Activated CD4-positive, CD25-positive, alpha-beta regulatory T cell treated with anti-CD3 and anti-CD28 coated beads, Interleukin-2, amount 50 U/mL, for 16 hours (primary cell): ENCODE data around the gene GAB3.
"Not testable (repeated sequence)": the region's sequence is repeated elsewhere in the genome, so short reads cannot be mapped to it uniquely, and the experiment has no call there.

Experiments used
- DNase-seq: peaks from one replicate; pipeline ENCODE4 v3.0.0-alpha.2; 2020; ENCODE audit warnings: low read depth, low spot score

Gene GAB3

DNA sequence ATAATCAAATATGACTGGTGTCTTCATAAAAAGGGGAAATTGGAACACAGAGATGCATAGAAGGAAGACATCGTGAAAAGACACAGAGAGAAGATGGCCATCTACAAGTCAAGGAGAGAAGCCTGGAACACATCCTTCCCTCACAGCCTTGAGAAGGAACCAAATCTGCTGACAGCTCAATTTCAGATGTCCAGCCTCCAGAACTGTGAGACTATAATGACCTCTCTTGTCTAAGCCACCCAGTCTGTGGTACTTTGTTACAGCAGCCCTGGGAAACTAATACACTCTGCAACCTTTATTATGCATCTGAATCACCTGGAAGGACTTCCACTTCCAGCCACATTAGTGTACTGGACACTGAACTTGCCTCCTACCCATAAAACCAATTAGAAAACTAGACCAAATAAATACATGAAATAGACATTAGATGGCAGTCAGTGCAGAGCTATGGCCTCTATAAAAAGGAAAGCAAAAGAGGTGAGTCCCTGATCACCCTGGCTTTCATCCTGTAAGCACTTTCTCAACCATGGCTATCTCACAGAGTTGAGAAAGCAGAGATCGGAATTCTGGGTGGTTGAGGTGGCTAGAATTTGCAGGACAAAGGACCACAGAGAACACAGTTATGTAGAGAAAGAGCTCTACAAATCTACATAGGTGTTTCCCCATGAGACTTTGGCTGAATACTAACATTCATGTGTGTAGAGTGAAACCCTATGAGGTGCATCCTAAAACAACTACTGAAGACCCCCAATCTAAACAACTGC, 25.7 kb downstream of the GAB3 start:
- DNase-seq, result no peak

DNA sequence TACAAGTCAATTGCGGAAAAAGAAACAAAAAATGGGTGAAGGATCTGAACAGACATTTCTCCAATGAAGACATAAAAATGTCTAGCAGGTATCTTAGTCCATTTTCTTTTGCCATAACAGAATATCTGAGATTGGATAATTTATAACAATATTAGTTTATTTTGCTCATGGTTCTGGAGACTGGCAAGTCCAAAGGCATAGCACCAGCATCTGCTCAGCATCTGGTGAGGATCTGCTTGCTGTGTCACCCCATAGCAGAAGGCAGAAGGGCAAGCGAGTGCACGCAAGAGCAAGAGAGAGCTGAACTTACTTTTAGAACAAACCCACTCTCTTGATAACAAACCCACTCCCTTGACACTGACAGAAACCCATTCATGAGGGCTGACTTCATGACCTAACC, 29.7 kb downstream of the GAB3 start:
- no peak for DNase-seq

DNA sequence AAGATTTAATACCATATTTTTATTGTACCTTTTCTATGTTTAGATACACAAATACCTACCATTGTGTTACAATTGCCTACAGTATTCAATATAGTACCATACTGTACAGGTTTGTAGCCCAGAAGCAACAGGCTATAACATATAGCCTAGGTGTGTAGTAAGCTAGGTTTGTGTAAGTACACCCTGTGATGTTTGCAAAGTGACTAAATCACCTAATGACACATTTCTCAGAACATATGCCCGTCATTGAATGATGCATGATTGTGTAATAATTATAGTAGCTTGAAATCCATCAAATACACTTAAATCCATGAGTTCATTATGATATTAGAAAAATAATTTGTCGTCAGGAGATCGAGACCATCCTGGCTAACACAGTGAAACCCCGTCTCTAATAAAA, 30.8 kb downstream of the GAB3 start:
- DNase-seq, result no peak

DNA sequence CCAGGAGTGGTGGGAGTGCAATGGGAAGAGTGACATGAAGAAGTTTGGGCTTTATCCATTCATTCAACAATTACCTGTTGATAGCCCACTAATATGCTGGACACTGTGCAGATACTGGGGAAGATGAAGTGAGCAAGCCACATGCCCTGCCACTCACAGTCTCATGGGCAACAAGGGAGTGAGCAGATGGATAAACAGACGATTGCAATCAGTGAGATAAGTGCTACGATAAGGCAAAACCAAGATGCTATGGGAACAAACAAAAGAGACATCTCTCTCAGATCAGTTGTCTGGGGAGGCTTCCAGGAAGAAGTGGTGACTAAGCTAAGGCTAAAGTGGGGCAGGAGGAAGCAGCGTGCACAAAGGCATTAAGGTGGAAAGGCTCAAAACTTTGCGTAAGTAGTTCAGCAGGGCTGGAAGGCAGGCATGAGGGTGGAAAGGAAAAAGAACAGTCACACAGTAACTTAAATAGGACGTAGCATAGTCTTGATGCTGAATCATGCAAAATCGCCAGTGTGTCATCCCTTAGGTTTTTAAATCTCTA, 31.7 kb downstream of the GAB3 start:
- no peak for DNase-seq

- no peak for DNase-seq
Observed at GRCh38 chrX:154718616-154719015, 32.3 kb downstream of the GAB3 start.

DNA sequence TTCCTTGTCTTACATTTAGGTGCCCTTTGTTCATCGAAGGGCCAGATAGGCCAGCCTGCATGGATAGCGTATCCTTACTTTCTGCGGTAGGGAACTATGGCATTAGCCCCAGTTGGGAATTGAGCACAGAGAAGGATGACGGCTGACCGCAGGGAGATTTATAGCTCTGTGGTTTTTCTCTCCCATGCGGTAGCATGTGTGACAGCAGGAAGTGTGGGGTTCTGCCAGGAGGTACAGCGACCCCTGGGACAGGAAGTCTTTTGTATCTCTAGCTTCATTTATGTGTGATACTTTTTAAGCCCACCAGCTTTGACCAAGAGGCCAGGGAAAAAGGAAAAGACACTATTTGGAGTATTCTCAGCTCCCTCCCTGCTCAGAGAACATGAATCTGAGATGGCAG, 33.1 kb downstream of the GAB3 start:
- no peak for DNase-seq

DNA sequence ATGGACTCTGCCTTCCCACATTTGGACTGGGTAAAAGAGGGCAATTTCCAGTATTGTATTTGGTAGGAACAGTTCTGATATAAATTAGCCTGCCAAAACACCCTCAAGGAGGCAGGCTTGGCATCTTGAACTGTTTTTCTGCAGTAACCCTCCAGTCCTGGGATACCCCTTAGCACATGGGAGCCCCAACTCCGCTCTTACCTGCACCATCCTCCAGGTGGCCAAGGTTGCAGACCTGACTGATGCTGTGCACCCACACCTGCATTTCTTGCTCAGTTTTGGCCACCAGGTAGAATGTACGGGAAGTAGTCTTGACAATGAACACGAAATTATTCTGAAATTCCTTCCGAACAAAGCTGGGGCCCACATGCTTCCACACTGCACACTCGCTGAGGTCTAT, 35.1 kb downstream of the GAB3 start:
- no peak for DNase-seq

- no peak for DNase-seq
Observed at GRCh38 chrX:154714925-154715324, 36.0 kb downstream of the GAB3 start.

DNA sequence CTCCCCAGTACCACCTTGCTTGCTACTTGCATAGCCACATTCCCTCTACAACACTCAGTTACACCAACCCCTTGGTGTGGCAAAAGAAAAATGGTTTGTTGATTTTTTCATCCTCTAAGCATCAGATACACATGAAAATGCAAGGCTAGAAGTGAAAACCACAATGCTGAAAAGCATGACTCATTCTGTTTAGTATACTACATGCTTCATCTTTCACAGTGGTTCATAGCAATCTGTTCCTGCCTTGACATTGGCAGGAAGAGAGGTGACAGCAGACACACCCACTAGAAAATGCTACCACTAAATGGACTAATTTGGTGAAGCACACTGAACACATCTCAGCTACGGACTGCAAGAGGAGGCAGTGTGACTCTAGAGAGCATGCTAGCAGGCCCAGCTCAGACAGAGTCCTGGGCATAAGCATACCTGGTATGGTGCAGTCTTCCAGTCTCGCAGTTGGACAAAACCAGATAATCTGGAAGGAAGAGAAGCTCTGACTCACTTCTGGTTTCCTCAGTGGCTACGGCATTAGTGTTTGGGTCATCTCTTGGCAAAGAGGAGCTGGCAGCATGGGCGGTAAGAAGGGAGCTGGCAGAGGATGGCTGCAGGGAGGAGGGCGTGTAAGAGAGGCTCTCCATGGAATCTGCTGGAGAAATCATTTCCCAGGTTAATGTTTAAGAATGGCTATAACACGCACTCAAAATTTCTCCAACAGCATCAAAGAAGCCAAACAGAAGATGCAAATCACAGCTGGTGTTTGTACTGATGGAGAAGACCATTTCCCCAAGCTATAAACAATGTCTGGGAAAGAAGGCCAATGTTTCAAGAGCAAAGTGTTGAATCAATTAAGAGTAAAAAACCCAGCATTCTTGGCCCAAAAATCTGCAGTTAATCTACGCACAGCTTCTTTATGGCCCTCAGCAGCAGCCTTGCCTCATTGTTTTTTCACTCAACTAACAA, 37.8 kb downstream of the GAB3 start:
- no peak for DNase-seq

- no peak for DNase-seq
Observed at GRCh38 chrX:154711264-154711663, 39.6 kb downstream of the GAB3 start.

DNA sequence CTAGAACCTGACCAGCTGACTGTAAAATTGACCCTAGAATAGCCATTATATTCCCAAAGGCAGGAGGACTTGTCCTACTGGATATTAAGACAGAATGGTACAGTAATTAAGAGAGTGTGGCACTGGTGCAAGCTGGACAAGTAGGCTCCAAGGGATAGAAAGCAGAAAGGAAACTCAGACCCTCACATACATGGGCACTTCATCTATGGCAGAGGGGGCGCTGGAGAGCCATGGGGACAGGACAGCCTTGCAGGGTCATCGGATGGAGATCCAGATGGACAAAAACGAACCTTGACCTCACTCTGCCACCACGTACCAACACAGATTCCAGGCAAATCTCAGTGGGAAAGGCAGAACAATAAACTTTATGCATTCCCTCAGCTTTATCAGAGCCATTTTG, 40.6 kb downstream of the GAB3 start:
- DNase-seq, result no peak

GRCh38 chrX:154698630-154699248, 52.1 kb downstream of the GAB3 start:
- no peak for DNase-seq

DNA sequence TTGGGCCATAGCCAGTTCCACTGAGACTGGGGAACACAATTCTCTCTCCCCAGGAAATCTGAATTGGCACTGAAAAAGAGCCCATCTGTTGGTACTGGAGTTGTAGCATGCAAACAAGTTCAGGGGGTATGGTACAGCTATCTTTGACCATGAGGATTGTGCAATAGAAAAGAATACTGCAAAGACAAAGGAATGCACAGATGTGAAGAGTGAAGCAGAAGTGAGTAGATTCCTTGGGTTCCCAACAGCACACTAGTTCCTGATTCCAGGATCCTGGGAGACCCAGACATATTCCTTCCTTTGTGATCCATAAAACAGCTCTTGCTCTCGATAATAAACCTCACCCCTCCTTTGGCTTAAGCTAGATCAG, 54.2 kb downstream of the GAB3 start:
- no peak for DNase-seq

GRCh38 chrX:154695911-154696675, 54.8 kb downstream of the GAB3 start:
- DNase-seq, result no peak

GRCh38 chrX:154693394-154693793, 57.5 kb downstream of the GAB3 start:
- no peak for DNase-seq

DNA sequence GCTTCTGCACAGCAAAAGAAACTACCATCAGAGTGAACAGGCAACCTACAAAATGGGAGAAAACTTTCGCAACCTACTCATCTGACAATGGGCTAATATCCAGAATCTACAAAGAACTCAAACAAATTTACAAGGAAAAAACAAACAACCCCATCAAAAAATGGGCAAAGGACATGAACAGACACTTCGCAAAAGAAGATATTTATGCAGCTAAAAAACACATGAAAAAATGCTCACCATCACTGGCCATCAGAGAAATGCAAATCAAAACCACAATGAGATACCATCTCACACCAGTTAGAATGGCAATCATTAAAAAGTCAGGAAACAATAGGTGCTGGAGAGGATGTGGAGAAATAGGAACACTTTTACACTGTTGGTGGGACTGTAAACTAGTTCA, 60.4 kb downstream of the GAB3 start:
- DNase-seq, result not testable (repeated sequence)

DNA sequence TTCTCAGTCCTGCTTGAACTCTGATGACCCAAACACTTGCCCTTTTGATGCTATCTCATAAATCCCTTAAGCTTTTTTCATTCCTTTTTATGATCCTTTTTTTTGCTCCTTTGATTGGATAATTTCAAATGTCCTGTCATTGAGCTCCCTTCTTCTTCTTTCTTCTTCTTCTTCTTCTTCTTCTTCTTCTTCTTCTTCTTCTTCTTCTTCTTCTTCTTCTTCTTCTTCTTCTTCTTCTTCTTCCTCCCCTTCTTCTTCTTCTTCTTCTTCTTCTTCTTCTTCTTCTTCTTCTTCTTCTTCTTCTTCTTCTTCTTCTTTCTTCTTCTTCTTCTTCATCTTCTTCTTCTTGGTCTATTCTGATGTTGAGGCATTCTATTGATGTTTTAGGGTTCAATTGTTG, 78.8 kb downstream of the GAB3 start:
- not testable (repeated sequence) for DNase-seq

GRCh38 chrX:154670848-154671247, 80.0 kb downstream of the GAB3 start:
- DNase-seq, result not testable (repeated sequence)

DNA sequence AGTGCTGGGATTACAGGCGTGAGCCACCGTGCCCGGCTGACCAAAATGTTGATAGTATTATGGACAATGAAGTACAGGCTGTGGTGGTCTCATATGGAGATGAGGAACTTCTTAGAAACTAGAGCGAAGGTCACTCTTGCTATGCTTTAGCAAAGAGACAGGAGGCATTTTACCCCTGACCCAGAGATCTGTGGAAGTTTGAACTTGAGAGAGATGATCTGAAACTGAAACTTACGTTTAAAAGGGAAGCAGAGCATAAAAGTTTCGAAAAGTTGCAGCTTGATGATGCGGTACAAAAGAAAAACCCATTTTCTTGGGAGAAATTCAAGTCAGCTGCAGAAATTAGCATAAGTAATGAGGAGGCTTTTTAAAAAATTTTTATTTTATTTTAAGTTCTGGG, 89.0 kb downstream of the GAB3 start:
- no peak for DNase-seq

GRCh38 chrX:154661170-154661569, 89.7 kb downstream of the GAB3 start:
- no peak for DNase-seq

GRCh38 chrX:154660541-154660940, 90.3 kb downstream of the GAB3 start:
- no peak for DNase-seq
